ENCODE results near the gene CMTR1.

- TF ChIP-seq, protein P1, sequence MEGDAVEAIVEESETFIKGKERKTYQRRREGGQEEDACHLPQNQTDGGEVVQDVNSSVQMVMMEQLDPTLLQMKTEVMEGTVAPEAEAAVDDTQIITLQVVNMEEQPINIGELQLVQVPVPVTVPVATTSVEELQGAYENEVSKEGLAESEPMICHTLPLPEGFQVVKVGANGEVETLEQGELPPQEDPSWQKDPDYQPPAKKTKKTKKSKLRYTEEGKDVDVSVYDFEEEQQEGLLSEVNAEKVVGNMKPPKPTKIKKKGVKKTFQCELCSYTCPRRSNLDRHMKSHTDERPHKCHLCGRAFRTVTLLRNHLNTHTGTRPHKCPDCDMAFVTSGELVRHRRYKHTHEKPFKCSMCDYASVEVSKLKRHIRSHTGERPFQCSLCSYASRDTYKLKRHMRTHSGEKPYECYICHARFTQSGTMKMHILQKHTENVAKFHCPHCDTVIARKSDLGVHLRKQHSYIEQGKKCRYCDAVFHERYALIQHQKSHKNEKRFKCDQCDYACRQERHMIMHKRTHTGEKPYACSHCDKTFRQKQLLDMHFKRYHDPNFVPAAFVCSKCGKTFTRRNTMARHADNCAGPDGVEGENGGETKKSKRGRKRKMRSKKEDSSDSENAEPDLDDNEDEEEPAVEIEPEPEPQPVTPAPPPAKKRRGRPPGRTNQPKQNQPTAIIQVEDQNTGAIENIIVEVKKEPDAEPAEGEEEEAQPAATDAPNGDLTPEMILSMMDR (conservative IDR thresholded peaks at IDR 0.05 in 1 of 2, IDR thresholded peaks at IDR 0.05 in 1 of 2; ENCODE audit: extremely low read depth in 1 of 2, insufficient read depth in 1 of 2, low read depth in 1 of 2, low read length in 2 of 2), result no peak
- TF ChIP-seq EZH2 (IDR thresholded peaks at IDR 0.05; ENCODE audit: borderline replicate concordance, low read length), result no peak
Observed at GRCh38 chr6:37523412-37523811, 90.4 kb downstream of the CMTR1 start.
